GM18858 (cell line): Measurements from ENCODE around the gene TMEM229B.
A peak's percentile ranks its signal among the peaks of the same experiment; 100 is the strongest.

Source experiments
- ATAC-seq: cut with Tn5 transposase; IDR thresholded peaks from one replicate; pipeline ENCODE4 v1.9.1; 2021; ENCODE audit not compliant: unreplicated experiment

TMEM229B gene

GRCh38 chr14:67487937-67488893 lies at the start of gene TMEM229B:
TMEM229B (minus strand) TSS chr14:67488721; CDS start chr14:67473923, 14,798 bp downstream.
- peak; percentile 90 for ATAC-seq

- ATAC-seq: no peak
Observed at GRCh38 chr14:67537736-67538135, 49.2 kb upstream of the TMEM229B start.

GRCh38 chr14:67536087-67536486 lies 47.6 kb upstream of the TMEM229B start:
- no peak for ATAC-seq

- ATAC-seq: no peak
Observed at GRCh38 chr14:67533754-67534085, 45.2 kb upstream of the TMEM229B start.

- ATAC-seq: no peak
Observed at GRCh38 chr14:67532998-67533753, 44.7 kb upstream of the TMEM229B start, which contains the start of gene PLEKHH1. PLEKHH1 (plus strand) TSS chr14:67533290; CDS start chr14:67541868, 8,578 bp downstream.

- no peak for ATAC-seq
Observed at GRCh38 chr14:67532606-67532997, 44.1 kb upstream of the TMEM229B start.

- no peak for ATAC-seq
Observed at GRCh38 chr14:67529947-67530935, 41.7 kb upstream of the TMEM229B start.

GRCh38 chr14:67528276-67528675 lies 39.8 kb upstream of the TMEM229B start:
- ATAC-seq: no peak

- no peak for ATAC-seq
Observed at GRCh38 chr14:67527756-67528155, 39.2 kb upstream of the TMEM229B start.

- no peak for ATAC-seq
Observed at GRCh38 chr14:67526676-67527459, 38.3 kb upstream of the TMEM229B start.

- no peak for ATAC-seq
Observed at GRCh38 chr14:67526181-67526580, 37.7 kb upstream of the TMEM229B start.

- ATAC-seq: no peak
Observed at GRCh38 chr14:67525389-67525788, 36.9 kb upstream of the TMEM229B start.

- no peak for ATAC-seq
Observed at GRCh38 chr14:67524634-67524963, 36.1 kb upstream of the TMEM229B start.

GRCh38 chr14:67523764-67524633 lies 35.5 kb upstream of the TMEM229B start:
- no peak for ATAC-seq

- no peak for ATAC-seq
Observed at GRCh38 chr14:67522270-67522669, 33.7 kb upstream of the TMEM229B start.

- no peak for ATAC-seq
Observed at GRCh38 chr14:67520482-67520881, 32.0 kb upstream of the TMEM229B start.

- ATAC-seq: no peak
Observed at GRCh38 chr14:67519406-67519805, 30.9 kb upstream of the TMEM229B start.

GRCh38 chr14:67517083-67517482 lies 28.6 kb upstream of the TMEM229B start:
- no peak for ATAC-seq

GRCh38 chr14:67516676-67517075 lies 28.2 kb upstream of the TMEM229B start:
- no peak for ATAC-seq
